C4-2B (cell line): ENCODE measurements around the gene CLDN15.

Experiments used
- H3K27ac ChIP-seq: fragments of 450-650 bp; 2 replicates; pipeline ENCODE4 v1.5.1; 2017
- CTCF ChIP-seq: fragments of 450-650 bp; conservative IDR thresholded peaks from 2 replicates; pipeline ENCODE4 v1.5.1; 2017; ENCODE audit warnings: mild to moderate bottlenecking
- ZFX ChIP-seq: fragments of 450-650 bp; IDR thresholded peaks from 2 replicates; pipeline ENCODE4 v1.6.1; 2017

The CLDN15 gene

GRCh38 chr7:101216860-101217387 lies 20.7 kb downstream of the CLDN15 start:
- TF ChIP-seq CTCF (no peak), ZFX (peak; percentile 81; the same call in 1 of the 2 replicates)
- peak overlapping the region; percentile 85 for H3K27ac ChIP-seq

- TF ChIP-seq CTCF (no peak), ZFX (no peak)
- peak overlapping the region; percentile 85 for H3K27ac ChIP-seq
These were observed 21.4 kb downstream of the CLDN15 start for GRCh38 chr7:101216001-101216859.

DNA sequence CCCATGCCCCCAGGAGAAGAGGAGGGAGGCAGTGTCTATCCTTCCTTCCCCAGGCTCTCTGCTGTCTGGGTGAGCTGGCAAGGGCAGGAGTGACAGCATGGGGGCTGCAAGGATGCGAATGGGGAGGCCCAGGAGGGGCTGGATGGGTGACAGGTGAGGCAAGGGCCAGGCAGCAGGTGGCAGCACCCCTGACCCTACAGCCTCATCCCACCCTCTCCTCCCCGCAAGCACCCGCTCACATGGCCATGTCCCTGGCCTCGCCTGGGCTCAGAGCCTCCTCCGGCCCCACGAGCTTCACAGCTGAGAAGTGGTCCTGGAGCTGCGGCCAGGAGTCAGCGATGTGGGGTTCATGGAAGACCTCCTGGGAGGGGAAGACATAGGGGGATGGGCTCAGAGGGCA lies 25.6 kb downstream of the CLDN15 start:
- no peak for TF ChIP-seq CTCF
- no peak for TF ChIP-seq ZFX

DNA sequence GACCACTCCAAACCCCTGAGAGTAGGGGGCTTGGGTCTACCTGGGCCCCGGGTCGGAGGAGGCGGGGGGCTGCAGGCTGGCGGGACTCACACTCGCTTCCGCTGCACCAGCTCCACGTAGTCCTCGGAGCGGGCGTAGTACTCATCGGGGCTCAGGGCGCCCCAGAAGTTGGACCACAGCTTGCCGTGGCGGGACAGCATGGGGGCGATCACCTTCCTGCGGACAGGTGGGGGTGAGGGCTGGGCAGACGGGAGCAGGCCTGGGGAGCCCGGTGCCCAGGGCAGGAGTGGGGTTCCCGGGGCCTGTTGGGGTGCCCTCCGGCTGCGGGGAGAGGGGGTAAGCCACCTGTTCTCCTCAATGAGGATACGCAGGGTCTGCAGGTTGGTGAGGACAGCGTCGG lies 26.1 kb downstream of the CLDN15 start:
- no peak for TF ChIP-seq ZFX
- no peak for TF ChIP-seq CTCF
- H3K27ac ChIP-seq, result no peak overlapping the region

More for the DNA sequence above, 25.6 kb downstream of the CLDN15 start:
- H3K27ac ChIP-seq, result no peak overlapping the region

DNA sequence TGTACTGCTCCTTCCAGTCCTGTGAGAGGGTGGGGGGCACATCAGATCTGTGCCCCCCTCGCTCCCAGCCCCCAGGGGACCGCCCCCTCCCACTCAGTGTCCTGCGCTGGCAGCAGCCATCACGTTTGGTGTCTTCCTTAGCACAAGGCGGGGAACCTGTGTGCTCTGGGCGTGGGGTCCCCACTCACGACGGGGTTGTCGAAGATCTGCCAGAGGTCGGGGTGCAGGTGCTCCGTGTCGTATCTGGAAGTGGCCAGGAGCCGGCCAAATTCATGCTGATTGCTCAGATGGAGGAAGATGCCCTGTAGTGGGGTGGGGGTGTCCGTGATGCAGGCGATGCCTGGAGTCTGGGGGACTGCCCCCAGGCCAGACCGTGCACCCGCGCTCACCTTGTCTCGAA lies 27.5 kb downstream of the CLDN15 start:
- TF ChIP-seq ZFX, result no peak
- TF ChIP-seq CTCF, result no peak
- H3K27ac ChIP-seq, result no peak overlapping the region

DNA sequence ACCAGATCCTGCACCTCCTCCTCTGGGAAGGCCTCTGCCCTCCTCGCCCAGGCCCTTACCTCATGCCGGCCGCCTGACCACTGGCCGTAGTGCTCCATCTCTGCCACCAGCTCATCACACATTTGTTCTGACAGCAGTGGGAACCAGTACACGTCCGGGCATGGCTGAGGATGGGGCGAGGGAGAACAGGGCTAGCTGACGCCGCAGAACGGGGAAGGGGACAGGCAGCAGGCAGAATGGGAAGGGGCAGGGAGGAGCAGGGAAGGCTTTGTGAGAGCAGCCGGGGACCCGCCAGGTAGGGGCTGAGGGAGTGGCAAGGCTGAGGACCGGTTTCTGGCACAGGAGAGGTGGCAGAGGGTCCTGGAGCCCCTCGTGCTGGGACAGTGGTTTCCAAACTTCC lies 28.8 kb downstream of the CLDN15 start:
- TF ChIP-seq ZFX (no peak), CTCF (no peak)
- no peak overlapping the region for H3K27ac ChIP-seq

DNA sequence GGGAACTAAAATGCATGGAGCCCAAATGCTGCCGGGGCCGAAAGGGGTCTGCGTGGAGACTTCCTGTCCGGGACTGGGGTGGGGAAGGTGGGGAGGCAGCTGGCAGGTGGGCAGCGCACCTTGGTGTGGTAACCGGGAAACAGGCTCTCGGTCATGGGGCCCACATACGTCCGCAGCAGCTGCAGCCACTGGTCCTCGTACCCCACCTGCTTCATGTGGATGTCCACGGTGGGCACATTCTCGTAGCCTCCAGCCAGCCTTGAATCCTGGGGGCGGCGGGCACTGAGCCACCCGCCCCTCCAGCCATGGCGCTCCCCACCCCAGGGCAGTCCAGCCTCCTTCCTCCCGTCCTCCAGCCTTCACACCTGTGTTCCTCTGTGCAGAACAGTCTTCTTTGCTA lies 30.1 kb downstream of the CLDN15 start:
- H3K27ac ChIP-seq, result no peak overlapping the region
- TF ChIP-seq ZFX (no peak), CTCF (no peak)
